ENCODE results near the gene CHMP6. TPM values are rescaled to one million over a fixed set of nuclear protein-coding genes. Genes with fewer than 3 reads are reported as not detected.

CHMP6 gene
- total and polyA plus RNA-seq, 5 donors: 18.4 to 24.6 (median 20.4) TPM

GRCh38 chr17:80959330-80960036, 32.2 kb upstream of the CHMP6 start:
- H3K4me1 ChIP-seq (ENCODE audit: control insufficient read depth, insufficient read depth, low read length): peaks cover 11% of the 10 kb centered on the region
- no peaks in the 10 kb centered on the region for H3K27me3 ChIP-seq (ENCODE audit: control insufficient read depth, insufficient read depth)
- WGBS: 25% methylated on average over 23 of the region's 23 CpGs
- ATAC-seq: peak; percentile 94 to 95
- H3K9me3 ChIP-seq (ENCODE audit: control insufficient read depth, low read length): no peaks in the 10 kb centered on the region
- H3K27ac ChIP-seq (ENCODE audit: low read length): peak overlapping the region; percentile 72
- peak; percentile 91 to 96 (median 96) for DNase-seq
- intact Hi-C loops (cut with DNase I): loop anchor here in 3 of 4 donors (5.0 to 10.0 kb wide), 2 partner anchors 85 to 87 kb away; no protein-coding TSS in a partner anchor
- H3K4me3 ChIP-seq (ENCODE audit: low read length): no peak overlapping the region

- DNase-seq: peak in 1 of 3 donors; percentile 42
- H3K27ac ChIP-seq (ENCODE audit: low read length): peak overlapping the region; percentile 72
- H3K9me3 ChIP-seq (ENCODE audit: control insufficient read depth, low read length): no peaks in the 10 kb centered on the region
- peaks cover 11% of the 10 kb centered on the region for H3K4me1 ChIP-seq (ENCODE audit: control insufficient read depth, insufficient read depth, low read length)
- ATAC-seq: peak; percentile 2 to 27
- WGBS: 64% methylated on average over 24 of the region's 24 CpGs
- intact Hi-C loops (cut with DNase I): loop anchor here in 3 of 4 donors (5.0 to 10.0 kb wide), 2 partner anchors 85 to 88 kb away; no protein-coding TSS in a partner anchor
- no peak overlapping the region for H3K4me3 ChIP-seq (ENCODE audit: low read length)
- no peaks in the 10 kb centered on the region for H3K27me3 ChIP-seq (ENCODE audit: control insufficient read depth, insufficient read depth)
Observed at GRCh38 chr17:80960037-80960796, 31.4 kb upstream of the CHMP6 start.

- 88% methylated on average over 31 of the region's 31 CpGs for WGBS
- no peaks in the 10 kb centered on the region for H3K9me3 ChIP-seq (ENCODE audit: control insufficient read depth, low read length)
- DNase-seq (peak in 1 of 3 donors; percentile 60), ATAC-seq (no peak)
- H3K27me3 ChIP-seq (ENCODE audit: control insufficient read depth, insufficient read depth): no peaks in the 10 kb centered on the region
- peaks cover 11% of the 10 kb centered on the region for H3K4me1 ChIP-seq (ENCODE audit: control insufficient read depth, insufficient read depth, low read length)
- intact Hi-C loops (cut with DNase I): loop anchor here in 3 of 4 donors (5.0 to 10.0 kb wide), 2 partner anchors 86 to 89 kb away; no protein-coding TSS in a partner anchor
- peak overlapping the region; percentile 72 for H3K27ac ChIP-seq (ENCODE audit: low read length)
- no peak overlapping the region for H3K4me3 ChIP-seq (ENCODE audit: low read length)
Observed at GRCh38 chr17:80960797-80961452, 30.7 kb upstream of the CHMP6 start.

- peaks cover 11% of the 10 kb centered on the region for H3K4me1 ChIP-seq (ENCODE audit: control insufficient read depth, insufficient read depth, low read length)
- ATAC-seq (no peak), DNase-seq (peak in 1 of 3 donors; percentile 72)
- H3K9me3 ChIP-seq (ENCODE audit: control insufficient read depth, low read length): no peaks in the 10 kb centered on the region
- intact Hi-C loops (cut with DNase I): loop anchor here in 3 of 4 donors (5.0 to 10.0 kb wide), 2 partner anchors 87 to 89 kb away; no protein-coding TSS in a partner anchor
- H3K27ac ChIP-seq (ENCODE audit: low read length): peak overlapping the region; percentile 19
- H3K4me3 ChIP-seq (ENCODE audit: low read length): no peak overlapping the region
- H3K27me3 ChIP-seq (ENCODE audit: control insufficient read depth, insufficient read depth): no peaks in the 10 kb centered on the region
- 77% methylated on average over 21 of the region's 21 CpGs for WGBS
Observed at GRCh38 chr17:80961541-80962330, 29.9 kb upstream of the CHMP6 start.

GRCh38 chr17:80962356-80963329, 29.0 kb upstream of the CHMP6 start:
- H3K27me3 ChIP-seq (ENCODE audit: control insufficient read depth, insufficient read depth): no peaks in the 10 kb centered on the region
- peaks cover 11% of the 10 kb centered on the region for H3K4me1 ChIP-seq (ENCODE audit: control insufficient read depth, insufficient read depth, low read length)
- no peaks in the 10 kb centered on the region for H3K9me3 ChIP-seq (ENCODE audit: control insufficient read depth, low read length)
- DNase-seq: peak in 1 of 3 donors; percentile 58
- H3K27ac ChIP-seq (ENCODE audit: low read length): no peak overlapping the region
- H3K4me3 ChIP-seq (ENCODE audit: low read length): no peak overlapping the region
- 93% methylated on average over 41 of the region's 41 CpGs for WGBS
- no peak for ATAC-seq
- intact Hi-C loops (cut with DNase I): loop anchor here in 3 of 4 donors (5.0 to 10.0 kb wide), 2 partner anchors 88 to 90 kb away; no protein-coding TSS in a partner anchor

- Histone ChIP-seq H3K27ac (ENCODE audit: low read length) (no peak overlapping the region), H3K4me1 (ENCODE audit: control insufficient read depth, insufficient read depth, low read length) (peaks cover 10% of the 10 kb centered on the region)
- intact Hi-C loops (cut with DNase I): loop anchor here in 3 of 4 donors (5.0 to 10.0 kb wide), 2 partner anchors 89 to 92 kb away; no protein-coding TSS in a partner anchor
Observed at GRCh38 chr17:80963812-80964543, 27.7 kb upstream of the CHMP6 start.

GRCh38 chr17:80964544-80964856, 27.1 kb upstream of the CHMP6 start:
- Histone ChIP-seq H3K4me1 (ENCODE audit: control insufficient read depth, insufficient read depth, low read length) (peaks cover 7% of the 10 kb centered on the region), H3K27me3 (ENCODE audit: control insufficient read depth, insufficient read depth) (no peaks in the 10 kb centered on the region), H3K4me3 (ENCODE audit: low read length) (no peak overlapping the region), H3K27ac (ENCODE audit: low read length) (no peak overlapping the region), H3K9me3 (ENCODE audit: control insufficient read depth, low read length) (no peaks in the 10 kb centered on the region)
- intact Hi-C loops (cut with DNase I): loop anchor here in 3 of 4 donors (5.0 to 10.0 kb wide), 2 partner anchors 90 to 92 kb away; no protein-coding TSS in a partner anchor
- WGBS: 86% methylated on average over 14 of the region's 14 CpGs
- no peak for ATAC-seq
- no peak for DNase-seq

More at GRCh38 chr17:80963812-80964543, 27.7 kb upstream of the CHMP6 start:
- no peak overlapping the region for H3K4me3 ChIP-seq (ENCODE audit: low read length)
- H3K9me3 ChIP-seq (ENCODE audit: control insufficient read depth, low read length): no peaks in the 10 kb centered on the region
- 84% methylated on average over 49 of the region's 49 CpGs for WGBS
- ATAC-seq (no peak), DNase-seq (peak in 1 of 3 donors; percentile 58)
- H3K27me3 ChIP-seq (ENCODE audit: control insufficient read depth, insufficient read depth): no peaks in the 10 kb centered on the region

GRCh38 chr17:80964859-80965580, 26.6 kb upstream of the CHMP6 start:
- Histone ChIP-seq H3K27ac (ENCODE audit: low read length) (no peak overlapping the region), H3K4me1 (ENCODE audit: control insufficient read depth, insufficient read depth, low read length) (peaks cover 7% of the 10 kb centered on the region)

More at GRCh38 chr17:80964859-80965580, 26.6 kb upstream of the CHMP6 start:
- DNase-seq (peak in 1 of 3 donors; percentile 52), ATAC-seq (no peak)
- intact Hi-C loops (cut with DNase I): loop anchor here in 3 of 4 donors (5.0 to 10.0 kb wide), 2 partner anchors 90 to 93 kb away; no protein-coding TSS in a partner anchor
- H3K9me3 ChIP-seq (ENCODE audit: control insufficient read depth, low read length): no peaks in the 10 kb centered on the region
- no peak overlapping the region for H3K4me3 ChIP-seq (ENCODE audit: low read length)
- 90% methylated on average over 36 of the region's 36 CpGs for WGBS
- H3K27me3 ChIP-seq (ENCODE audit: control insufficient read depth, insufficient read depth): no peaks in the 10 kb centered on the region

Measured in right cardiac atrium (tissue), 5 donors.